Gastrocnemius medialis (tissue), 4 donors: ENCODE data around the gene CUTC.

Experiments
- POLR2A ChIP-seq, 2 donors: fragments of 450-650 bp; IDR thresholded peaks; one replicate each; pipeline ENCODE4 v1.6.1; 2017; ENCODE audit warnings: antibody characterized with exemption in 2 of 2, mild to moderate bottlenecking in 2 of 2, moderate library complexity in 2 of 2
- TF ChIP-seq, protein P1 (sequence below), 5 experiments: fragments of 450-650 bp in 3 of 5; fragments of 200-600 bp in 2 of 5; sonication (generic) in 2 of 5; IDR thresholded peaks in 4 of 5; conservative IDR thresholded peaks in 1 of 5; 1 replicate in 4 of 5; 2 replicates in 1 of 5; pipeline ENCODE4 v1.5.1; 2016 to 2019; ENCODE audit warnings: antibody characterized with exemption in 5 of 5, mild to moderate bottlenecking in 3 of 5, moderate library complexity in 3 of 5

DNA sequence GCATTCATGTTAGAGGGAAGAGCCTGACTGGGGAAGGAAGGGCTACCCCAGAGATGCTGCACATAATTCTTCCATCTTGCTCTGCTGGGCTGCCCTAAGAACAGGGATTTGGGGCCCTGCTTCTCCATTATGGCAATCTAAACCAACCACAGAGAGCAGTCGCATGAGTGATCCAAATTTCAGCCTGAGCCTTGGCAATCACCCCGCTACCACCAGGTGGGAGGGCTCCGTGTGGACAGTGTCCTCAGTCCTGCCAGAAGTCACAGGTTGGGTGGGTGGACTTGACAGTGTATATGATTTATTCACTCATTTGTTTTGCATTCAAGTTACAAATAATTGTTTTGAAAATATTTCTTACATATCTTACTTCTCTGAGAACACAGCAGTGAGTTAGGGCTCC lies 72.4 kb downstream of the CUTC start:
- TF ChIP-seq, protein P1, sequence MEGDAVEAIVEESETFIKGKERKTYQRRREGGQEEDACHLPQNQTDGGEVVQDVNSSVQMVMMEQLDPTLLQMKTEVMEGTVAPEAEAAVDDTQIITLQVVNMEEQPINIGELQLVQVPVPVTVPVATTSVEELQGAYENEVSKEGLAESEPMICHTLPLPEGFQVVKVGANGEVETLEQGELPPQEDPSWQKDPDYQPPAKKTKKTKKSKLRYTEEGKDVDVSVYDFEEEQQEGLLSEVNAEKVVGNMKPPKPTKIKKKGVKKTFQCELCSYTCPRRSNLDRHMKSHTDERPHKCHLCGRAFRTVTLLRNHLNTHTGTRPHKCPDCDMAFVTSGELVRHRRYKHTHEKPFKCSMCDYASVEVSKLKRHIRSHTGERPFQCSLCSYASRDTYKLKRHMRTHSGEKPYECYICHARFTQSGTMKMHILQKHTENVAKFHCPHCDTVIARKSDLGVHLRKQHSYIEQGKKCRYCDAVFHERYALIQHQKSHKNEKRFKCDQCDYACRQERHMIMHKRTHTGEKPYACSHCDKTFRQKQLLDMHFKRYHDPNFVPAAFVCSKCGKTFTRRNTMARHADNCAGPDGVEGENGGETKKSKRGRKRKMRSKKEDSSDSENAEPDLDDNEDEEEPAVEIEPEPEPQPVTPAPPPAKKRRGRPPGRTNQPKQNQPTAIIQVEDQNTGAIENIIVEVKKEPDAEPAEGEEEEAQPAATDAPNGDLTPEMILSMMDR (IDR thresholded peaks at IDR 0.05 in 4 of 5, conservative IDR thresholded peaks at IDR 0.05 in 1 of 5), result no peak
- no peak for TF ChIP-seq POLR2A (IDR thresholded peaks at IDR 0.05)
